DMS79 (cell line): ENCODE data around the gene NUDCD3.
A peak's percentile ranks its signal among the peaks of the same experiment; 100 is the strongest.

Experiments used
- DNase-seq: peaks from one replicate; lab custom pipeline; 2025; lab: John Stamatoyannopoulos, UW

The NUDCD3 gene

DNA sequence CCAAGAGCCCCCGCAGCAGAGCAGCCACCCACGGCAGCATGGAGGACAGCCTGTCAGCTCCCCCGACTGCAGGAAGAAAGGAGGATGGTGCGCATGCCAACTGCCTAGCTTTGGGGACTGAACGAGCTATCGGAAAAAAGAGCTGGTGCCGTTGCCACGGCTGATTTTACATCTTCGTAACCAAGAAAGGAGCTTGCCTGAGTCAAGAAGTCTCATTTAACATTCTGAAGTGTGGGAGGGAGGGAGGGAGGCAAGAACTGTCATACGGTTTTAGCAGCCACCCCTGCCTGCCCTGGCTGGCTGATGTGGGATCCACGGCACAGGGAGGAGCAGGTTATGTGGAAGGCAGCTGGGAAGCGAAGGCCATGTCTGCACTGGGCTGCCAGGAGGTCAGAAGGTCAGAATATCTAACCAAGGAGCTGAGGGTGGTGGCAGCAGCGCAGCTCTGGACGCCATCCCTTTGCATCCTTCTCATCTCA, 90.4 kb downstream of the NUDCD3 start:
- DNase-seq: peak; percentile 22

DNA sequence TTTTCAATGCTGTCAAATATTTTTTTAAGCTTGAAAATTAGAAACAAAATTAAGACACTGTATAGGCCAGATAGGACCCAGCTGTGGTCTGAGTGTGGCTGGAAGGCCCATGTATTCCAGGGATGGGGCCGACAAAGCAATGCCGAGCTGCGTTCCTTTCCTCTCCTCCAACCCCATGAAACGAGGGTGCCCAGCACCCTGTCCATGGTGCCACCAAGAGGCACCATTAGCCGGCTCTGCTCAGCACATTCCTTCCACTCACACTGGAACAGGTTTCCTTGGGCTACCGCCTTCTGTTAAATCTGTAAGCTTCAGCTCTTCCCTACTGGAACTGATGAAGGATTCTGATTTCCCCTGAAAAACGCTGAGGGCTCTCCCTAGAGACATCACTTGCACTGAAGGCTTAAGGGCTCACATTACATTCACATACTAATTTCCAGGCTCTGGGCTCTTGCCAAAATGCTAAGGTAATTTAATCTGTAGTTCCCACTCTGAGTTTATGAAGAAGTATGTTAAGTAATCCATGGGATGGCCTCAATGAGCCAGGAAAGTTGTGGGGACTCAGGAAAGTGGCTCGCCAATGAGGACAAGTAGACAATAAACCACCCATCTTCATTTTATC, 91.4 kb downstream of the NUDCD3 start:
- DNase-seq: peak; percentile 81

DNA sequence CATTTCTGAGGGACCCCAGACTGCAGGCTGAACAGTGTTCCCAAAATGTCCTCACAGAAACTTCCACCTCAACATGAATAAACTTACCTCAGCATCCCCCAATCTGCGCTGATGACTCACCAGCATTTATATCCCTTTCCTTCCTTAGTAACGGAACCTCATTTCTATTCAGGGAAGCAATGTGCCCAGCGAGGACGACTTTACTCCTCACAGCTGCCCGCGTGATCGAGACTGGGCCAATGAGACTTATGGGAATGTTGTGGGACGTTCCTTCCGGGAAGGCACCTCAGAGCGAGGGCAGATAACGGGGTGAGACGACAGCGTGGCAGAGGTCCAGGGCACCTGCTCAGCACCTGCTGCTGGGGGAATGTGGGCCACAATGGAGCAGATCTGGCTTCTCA, 91.9 kb downstream of the NUDCD3 start:
- peak; percentile 64 for DNase-seq

DNA sequence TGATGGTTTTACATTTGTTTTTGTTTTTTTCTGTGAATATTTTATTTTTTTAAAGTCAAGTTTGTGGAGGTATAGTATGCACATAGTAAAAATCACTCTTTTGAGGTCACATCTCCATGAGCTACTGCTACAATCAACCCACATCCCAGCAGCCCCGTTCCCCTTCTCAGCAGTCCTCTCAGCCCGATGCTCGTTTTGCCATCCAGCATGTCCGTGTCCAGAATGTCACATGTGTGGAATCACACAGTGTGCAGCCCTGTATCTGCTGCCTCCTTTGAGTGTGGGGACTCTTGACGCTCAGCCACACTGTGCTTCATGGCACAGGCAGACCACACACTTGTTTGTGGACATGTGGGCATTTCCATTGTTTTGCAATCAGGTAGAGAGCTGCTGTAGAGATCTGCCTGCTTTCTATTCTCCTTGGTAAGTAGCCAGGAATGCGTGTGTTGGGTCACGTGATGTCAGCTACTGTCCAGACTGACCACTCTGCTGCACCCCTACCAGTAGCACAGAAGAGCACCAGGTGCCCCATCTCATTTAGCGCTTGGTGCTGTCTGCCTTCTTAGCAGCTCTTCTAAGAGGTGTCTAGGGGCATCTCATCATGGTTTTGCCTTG, 93.4 kb downstream of the NUDCD3 start:
- DNase-seq: no peak

DNA sequence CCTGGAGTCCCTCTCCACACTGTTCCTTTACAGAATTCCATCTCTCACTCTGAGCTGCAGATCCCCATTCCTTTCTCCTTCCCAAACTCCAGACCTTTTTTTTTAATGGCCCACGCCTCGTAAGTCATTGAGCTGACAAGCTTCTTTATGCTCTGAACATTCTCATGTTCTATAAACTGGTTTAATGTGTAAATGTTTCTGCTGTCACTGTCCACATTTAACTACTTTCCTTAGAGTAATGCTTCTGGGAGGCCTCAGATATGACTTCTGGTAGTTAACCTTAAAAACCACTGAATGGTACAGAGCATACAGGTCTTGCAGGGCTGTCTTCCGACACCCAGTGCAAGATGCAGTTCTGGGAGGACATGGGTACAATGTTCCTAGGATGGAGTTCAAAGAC, 94.0 kb downstream of the NUDCD3 start:
- no peak for DNase-seq

DNA sequence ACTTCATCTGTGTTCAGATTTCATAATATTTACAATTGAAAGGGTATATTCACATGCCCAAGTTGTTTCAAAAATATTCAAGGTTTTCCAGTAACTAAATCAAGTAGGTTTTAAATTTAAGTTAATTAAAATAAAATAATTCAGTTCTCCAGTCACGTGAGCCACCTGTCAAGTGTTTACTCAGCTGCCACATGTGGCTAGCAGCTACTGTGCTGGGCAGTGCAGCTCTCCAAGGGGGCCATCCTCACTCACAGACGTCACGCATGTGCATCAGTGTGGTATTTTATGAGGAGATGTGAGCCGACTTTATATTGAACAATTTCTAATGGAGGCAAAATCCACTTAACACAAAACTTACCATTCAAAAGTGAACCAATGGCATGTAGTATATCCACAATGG, 95.4 kb downstream of the NUDCD3 start:
- DNase-seq: peak; percentile 91

DNA sequence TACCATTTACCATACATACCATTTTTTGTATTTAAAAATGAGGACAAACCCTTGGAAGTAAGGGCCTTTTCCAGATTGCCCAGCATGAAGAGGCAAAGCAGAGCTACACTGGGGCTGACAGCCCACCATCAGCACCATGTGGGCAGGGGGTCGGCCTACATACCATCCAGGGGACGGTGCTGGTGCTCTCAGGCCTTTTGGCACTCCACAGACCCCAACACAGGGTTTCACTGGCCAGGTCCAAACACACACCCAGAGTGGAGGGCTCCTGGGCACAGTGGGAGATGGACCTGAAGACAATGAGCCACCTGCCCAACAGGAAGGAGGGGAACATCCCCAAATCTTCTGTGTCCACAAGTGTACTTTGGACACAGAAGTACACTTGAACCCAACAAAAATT, 95.8 kb downstream of the NUDCD3 start:
- peak; percentile 69 for DNase-seq

DNA sequence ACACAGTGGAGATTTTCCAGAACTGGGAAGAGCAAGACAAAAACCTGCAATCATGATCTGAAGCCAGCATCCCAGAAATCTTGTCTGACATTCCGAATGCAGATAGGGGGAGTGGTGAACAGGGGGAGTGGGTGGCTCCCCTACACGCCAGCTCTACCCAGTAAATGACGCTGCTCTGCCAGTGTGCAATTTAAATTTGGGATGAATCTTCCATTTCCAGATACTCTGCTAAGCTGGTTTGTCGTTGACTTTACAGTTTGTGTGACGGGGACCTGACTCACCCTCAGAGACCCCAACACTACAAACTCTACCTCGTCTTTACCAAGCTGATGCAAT, 96.4 kb downstream of the NUDCD3 start:
- no peak for DNase-seq

DNA sequence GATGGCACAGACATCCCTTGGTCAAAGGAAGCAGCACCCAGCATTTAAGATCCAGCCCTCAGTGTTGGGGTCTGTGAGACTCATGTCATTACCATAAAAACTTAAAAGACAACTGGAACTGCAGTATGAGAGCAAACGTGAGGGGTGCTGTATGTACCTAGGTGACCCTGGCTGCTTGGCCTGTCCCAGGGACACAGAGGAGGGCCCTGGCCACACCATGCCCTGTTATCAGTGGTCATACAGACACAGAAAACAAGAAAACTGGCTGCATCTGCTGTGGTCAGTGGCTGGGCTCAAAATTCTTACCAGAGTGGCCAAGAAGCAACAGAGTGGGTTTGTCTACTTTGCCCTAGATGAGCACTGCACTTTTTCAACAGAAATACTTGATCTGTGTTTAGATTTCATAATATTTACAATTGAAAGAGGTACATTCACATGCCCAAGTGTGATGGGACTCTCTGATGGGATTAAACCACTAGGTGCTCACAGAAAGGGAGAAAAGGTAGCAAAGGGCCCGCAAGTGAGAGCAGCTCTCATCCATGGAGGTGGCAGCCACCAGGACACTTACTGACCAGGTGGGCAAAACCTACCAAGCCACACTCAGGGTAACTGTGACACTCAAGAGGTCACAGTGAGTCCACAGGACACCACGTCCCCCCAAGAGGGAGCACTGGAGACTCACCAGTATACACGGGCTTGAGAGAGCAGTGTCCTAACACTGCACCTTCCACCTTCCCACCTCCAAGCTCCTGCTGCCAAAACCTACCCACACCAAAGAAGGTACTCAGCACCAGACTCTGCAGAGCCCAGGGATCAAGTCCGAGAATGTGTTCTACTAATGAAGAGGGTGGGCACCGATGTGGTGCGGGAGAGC, 97.0 kb downstream of the NUDCD3 start:
- no peak for DNase-seq

DNA sequence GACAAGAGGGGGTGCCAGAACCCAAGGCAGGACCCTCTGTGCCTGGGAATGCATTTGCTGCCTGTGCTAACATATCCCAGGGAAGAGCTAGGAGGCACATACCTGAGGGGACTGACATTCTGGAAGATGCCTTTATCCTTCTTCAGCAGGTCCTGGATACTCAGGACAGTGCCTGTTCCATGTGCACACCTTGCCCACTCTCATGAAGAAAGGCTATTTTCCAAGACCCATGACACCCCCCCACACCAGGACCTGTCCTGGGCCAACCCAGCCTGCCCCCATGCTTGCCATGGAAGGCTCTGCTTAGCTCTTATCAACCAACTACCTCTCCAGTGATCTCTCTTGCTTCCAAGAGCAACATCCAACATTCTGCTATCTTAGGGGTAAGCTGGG, 97.8 kb downstream of the NUDCD3 start:
- no peak for DNase-seq

DNA sequence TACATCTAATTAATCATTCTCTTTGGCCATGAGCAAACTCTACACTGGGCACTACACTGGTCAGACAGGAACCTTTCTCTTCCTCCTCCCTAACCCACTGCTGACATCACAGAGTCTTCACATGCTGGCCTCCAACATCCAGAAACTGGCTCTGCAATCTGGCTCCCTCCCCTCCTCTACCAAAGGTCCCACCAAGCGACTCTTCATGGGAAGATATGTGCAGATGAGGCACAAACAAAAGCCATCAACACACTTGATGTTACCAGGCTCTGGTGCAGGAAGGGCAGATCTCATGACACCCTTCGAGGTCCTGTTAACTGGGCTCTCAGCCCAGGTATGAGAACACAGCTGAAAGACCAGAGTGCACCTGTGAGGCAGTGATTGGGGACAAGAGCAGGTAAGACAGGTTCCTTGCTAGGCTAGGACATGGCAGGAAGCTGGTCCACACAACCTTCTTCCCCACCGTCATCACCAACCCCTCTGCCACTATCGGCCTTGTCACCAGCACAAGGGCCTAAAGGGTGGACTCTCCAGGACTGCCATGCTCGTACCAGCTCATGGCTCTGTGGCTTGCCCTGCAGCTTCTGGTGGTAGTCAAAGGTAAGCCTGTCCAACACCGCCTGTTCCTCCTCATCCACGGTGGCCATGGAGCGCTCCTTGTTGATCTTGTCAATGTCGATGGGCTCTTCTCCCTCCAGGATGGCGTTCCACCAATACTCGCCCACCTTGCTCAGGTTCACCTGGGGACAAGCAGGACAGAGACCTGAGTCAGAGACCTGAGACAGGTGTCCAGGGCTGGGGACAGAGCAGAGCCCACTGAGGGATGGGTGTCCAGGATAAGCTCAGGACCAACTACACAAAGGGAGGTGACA, 98.5 kb downstream of the NUDCD3 start:
- no peak for DNase-seq

DNA sequence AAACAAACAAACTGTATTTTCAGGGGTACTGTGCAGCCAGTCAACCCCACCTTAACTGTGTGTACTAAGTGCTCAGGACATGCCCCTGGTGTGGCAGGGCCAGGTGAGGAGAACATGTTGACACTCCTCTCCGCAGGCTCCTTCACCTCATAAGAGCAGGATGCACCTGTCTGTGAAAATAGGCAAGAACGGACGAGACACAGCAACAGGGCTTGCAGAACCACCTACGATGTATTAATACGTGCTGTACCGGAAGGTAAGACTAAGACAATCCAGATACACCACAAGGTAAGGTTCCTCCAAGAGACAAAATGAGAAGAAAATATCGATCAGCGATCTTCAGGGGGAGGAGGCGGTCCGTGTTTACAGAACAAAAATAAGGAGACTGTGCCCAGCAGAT, 99.3 kb downstream of the NUDCD3 start:
- peak; percentile 8 for DNase-seq

DNA sequence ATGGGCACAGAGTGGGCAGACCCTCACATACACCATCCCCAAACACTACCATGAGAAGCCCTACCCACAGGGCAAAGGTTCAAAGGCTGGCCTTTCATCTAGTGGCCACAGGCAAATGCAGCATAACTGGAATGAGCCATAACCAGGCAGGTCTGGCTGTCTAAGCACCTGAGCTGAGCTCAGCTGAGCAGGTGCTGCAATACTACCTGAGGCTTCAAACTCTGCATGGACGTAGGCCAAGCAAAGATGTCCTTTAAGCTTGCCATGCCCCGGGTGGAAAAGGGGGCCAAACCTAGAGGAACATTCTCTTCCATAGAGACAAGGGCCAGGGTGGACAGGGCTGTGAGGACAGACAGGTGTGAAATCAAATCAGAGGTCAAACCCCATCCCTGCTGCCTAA, 99.8 kb downstream of the NUDCD3 start:
- DNase-seq: no peak

DNA sequence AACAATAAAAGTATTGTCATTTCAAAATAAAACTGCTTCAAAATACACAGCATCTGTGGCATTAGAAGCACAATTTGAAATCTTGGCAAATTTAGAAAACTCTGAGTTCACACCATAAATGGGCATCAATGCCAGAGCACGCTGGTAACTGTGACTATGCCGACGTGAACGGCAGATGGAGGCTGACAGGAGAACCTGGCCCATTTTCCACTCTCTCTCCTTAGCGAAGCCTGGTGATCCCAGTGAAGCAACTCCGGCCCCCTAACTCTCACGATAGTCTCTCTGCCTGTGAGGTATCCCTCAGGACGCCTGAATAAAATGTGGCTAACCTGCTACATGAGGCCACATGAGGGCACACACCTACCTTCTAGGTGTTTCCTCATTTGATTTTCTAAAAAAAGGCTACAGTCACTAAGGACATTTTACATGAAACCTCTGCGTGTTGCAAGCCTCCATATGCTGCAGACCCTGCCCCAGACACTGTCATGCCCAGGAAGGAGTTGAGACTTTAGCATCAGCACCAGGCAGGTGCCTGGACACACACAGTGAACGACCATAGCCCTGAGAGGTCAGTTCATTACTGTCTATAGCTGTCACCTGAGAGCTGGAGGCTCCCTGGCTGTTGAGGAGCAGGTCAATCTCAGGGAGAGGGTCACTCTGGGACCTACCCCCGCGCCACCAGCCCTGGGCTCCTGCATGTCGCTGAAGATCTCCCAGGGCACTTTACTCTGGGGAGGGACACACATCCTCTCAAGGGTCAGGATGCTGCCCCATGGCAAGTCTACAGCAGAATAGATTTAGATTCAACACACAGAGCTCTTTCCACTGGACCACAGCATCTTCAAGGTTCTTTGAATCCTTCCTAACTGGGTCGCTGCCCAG, 102.1 kb downstream of the NUDCD3 start:
- DNase-seq: no peak

DNA sequence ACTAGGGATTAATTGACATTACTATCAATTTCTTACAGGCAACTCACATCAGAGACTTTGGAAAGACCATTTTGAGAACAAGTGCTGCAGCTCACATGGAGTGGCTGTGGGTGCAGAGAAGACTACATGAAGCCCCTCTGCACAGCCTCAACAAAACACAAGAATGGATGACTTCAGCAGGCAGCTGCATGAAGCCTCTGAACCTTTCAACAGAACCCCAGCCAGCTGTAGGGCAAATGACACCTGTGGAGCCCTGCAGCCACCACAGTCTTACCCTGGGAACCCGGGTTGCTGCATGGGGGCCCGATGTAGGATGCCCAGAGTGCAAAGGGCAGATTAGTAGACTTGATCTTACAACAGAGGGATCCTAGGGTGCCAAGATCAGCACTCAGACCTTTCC, 103.1 kb downstream of the NUDCD3 start:
- no peak for DNase-seq

DNA sequence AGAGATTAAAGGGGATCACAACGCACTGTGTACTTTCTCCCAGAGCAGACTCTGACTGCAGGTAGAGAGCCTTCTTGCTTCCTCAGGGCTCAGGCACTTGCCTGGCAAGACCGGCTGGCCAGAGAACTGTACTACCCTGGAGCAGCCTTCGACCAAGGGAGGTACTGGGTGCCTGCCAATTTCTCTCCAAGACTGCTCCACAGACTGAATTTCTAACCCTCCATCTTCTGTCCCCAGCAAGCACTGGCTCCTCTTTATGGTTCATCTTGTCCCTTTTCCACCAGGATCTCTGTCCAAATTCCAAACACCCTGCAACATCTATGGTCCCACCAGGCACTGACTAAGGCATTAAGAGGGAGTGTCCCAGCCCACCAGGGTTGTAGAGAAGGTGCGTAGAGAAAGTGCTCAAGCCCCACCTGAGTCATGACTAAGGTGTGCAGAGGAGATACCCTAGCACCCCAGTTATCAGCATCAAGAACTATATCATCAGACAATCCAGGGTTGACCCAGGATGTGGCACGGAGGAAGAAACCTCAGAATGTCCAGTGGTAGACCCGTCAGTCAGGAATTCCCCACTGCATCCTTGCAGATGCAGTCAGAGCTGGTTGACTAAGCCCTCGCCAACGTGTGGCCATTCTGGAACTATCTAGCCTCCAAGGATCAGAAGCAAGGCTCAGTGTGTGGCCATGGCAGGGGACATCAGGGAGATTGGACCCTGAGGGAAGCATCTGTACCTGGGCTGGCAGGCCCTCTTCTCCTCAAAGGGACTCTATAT, 104.1 kb downstream of the NUDCD3 start:
- DNase-seq: no peak

DNA sequence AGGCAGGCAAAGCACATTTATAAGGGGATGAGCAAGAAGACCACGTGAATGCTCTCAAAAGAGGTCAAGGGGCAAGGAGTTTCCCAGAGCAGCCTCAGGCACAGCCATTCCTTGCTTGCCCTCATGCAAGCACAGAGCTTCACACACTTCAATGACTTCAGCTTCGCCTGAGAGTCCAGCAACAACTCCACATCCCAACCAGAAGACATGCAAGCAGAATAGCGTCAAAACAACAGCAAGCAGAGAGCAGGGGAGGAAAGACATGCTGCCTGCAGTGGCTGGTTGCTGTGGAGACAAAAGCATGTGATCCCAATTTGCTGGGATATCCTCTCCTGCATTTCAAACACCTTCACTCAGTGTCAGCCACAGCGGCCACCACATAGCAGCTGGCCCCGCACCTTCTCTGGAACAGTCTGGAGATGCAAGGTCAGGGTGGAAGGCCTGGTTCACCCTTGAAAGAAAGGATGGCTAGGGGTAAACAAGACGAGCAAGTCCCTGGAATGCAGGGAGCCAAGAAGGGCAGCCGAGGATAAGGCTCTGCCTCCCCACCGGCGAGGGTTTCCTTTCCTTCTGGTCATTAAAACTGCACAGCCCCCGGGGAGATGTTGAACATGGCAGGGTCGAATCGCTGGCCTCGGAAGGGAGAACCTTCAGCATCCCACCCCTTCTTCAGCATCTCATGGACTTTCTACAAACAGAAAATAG, 104.9 kb downstream of the NUDCD3 start:
- no peak for DNase-seq

DNA sequence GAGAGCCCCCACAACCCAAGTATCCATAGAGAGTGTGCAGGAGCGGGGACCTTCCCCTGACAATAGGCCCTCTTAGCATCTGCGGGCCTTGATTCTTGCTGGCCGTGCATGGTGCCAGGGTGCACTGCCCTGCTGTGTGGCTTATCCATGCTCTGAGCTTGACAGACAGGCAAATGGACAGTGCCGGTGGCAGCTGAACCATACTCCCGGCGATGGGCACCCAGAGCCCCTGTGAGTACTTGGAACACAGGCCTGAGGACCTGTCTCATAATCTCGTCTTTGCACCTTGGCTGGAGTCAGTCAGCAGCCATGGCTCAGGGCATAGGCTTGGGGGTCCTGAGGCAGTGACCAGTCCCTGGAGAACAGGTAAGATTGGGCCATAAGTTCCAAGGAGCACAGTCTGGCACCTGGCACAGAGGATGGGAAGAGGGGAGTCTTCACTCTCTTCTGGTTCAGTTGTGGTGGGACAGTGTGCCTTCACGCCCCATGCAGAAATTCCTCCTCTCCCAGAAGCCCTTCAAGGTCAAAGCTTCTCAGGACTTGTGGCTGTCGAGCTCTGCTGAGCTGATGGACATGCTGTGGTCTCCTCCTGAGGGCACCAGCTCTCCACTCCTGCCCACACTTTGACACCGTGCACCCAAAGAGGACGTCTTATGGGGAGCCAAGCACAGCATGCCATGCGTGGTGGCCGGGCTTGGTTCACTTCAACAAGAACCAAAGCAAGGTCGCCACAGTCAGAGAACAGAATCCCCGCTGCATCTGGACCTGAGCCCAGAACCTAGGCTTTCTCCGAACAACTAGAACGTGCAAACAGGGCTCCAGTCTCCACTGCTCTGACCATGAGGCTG, 105.6 kb downstream of the NUDCD3 start:
- no peak for DNase-seq

DNA sequence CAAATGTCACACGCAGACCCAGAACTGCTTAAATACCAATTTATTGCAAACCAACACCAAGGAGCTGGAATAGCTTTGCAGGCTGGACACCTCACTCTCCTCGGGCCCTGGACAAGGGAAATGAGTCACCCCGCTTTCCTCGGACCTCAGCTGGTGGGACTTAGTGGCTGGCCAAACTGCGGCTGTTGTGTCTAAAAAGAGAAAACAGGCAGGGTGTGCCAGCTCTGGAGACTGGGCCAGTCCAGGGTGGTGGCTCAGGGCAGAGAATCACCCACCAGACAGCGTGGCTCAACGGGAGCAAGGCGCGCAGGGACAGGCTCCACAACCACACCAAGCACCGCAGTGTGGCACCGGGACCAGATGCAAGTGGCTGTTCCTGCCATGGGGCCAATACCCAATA, 106.9 kb downstream of the NUDCD3 start:
- no peak for DNase-seq
